Measurements from ENCODE around the gene WDR70. TPM values are rescaled to one million over a fixed set of nuclear protein-coding genes. Genes with fewer than 3 reads are reported as not detected.

Gene WDR70
- total RNA-seq, 2 donors from 2014 or later: 25.9 to 27.0 TPM

DNA sequence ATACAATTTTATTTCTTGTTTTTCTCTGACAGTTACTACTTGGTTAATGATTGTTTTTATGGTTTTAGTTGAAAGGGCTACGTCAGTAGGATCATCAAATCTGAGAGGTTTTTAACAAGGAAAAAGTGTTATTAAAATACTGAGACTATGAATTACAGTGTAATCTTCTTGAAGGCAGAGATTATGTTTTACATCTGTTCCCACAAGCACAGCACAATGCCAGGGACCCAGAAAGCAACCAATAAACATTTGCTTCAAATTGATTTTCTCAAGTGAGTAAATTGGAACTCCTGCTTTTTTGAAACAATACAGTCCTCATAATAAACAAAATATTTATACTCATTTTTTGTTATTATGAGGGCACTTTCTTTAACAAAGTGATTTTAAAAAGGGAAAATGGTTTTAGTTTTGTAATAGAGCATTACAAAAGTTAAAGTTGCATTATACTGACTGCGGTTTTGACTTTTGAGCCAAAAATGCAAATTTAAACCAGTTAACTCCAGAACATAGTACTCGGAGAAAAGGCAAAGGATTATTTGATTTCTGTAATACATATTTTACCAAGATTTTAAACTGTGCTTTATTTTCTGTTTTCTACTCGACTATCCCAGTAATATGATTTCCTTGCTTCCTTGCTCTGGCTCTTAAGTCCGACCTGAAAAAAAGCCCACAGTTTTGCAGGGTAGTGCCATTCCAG, 283.8 kb downstream of the WDR70 start:
- Histone ChIP-seq H3K4me1 (peaks cover 16% of the 10 kb centered on the region), H3K4me3 (no peak overlapping the region), H3K27me3 (no peaks in the 10 kb centered on the region), H3K9me3 (no peaks in the 10 kb centered on the region), H3K27ac (no peak overlapping the region), H3K36me3 (replicated peaks in 1 of 2; ENCODE audit: insufficient read depth in 1 of 2, low read depth in 2 of 2) (no peaks in the 10 kb centered on the region)
- intact Hi-C loops (cut with DNase I): no loop called here
- DNase-seq (no peak), ATAC-seq (no peak)
- TF ChIP-seq, protein P1, sequence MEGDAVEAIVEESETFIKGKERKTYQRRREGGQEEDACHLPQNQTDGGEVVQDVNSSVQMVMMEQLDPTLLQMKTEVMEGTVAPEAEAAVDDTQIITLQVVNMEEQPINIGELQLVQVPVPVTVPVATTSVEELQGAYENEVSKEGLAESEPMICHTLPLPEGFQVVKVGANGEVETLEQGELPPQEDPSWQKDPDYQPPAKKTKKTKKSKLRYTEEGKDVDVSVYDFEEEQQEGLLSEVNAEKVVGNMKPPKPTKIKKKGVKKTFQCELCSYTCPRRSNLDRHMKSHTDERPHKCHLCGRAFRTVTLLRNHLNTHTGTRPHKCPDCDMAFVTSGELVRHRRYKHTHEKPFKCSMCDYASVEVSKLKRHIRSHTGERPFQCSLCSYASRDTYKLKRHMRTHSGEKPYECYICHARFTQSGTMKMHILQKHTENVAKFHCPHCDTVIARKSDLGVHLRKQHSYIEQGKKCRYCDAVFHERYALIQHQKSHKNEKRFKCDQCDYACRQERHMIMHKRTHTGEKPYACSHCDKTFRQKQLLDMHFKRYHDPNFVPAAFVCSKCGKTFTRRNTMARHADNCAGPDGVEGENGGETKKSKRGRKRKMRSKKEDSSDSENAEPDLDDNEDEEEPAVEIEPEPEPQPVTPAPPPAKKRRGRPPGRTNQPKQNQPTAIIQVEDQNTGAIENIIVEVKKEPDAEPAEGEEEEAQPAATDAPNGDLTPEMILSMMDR (IDR thresholded peaks at IDR 0.05): no peak
- 77 to 86% methylated on average over 5 of the region's 5 CpGs for whole genome bisulfite sequencing, 2 donors

DNA sequence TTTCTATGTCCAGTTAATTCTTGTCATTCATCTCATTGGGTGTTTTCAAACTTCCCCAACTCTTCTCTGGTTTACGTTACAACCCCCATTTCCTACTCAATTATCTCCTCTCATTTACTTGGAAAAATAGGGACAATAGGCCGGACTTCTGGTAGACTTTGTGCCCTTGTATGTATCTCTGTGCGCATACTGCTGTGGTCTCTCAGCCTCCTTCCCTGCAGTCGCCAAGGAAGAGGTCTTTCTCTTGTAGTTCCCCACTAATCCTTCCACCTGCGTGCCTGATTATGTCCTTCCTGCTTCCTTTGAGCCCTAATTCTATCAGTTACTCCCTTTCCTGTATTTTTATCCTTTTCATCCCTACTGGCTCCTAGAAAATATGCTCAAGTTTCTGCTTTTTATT, 284.4 kb downstream of the WDR70 start:
- no peak for TF ChIP-seq POLR2A (IDR thresholded peaks at IDR 0.05)
- TF ChIP-seq, protein P1 (IDR thresholded peaks at IDR 0.05): no peak
- Histone ChIP-seq H3K4me3 (no peak overlapping the region), H3K27me3 (no peaks in the 10 kb centered on the region), H3K9me3 (no peaks in the 10 kb centered on the region), H3K27ac (no peak overlapping the region), H3K36me3 (replicated peaks in 1 of 2; ENCODE audit: insufficient read depth in 1 of 2, low read depth in 2 of 2) (no peaks in the 10 kb centered on the region), H3K4me1 (peaks cover 22% of the 10 kb centered on the region)
- ATAC-seq (no peak), DNase-seq (no peak)
- WGBS, 2 donors: 91 to 96% methylated on average over 5 of the region's 5 CpGs
- intact Hi-C loops (cut with DNase I): no loop called here

DNA sequence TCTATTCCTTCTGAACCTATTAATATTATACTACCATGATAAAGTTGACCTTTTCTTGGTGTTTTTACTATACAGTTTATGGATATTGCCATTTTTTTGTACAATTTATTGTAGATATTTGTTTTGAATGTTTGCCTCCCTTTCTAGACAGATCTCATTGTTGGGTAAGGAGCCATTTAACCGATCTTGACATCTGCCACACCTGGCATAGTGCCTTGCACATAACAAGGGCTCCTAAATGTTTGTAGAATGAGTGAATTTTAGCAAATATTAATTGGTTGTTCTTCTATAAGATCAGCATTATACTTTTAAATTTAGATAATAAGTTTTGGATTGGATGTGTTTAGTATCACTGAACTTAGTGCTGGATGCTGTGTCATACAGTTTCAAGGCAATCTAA, 285.4 kb downstream of the WDR70 start:
- intact Hi-C loops (cut with DNase I): no loop called here
- 87 to 93% methylated on average over 1 of the region's 1 CpG for WGBS, 2 donors
- no peak for ATAC-seq
- H3K4me3 ChIP-seq: no peak overlapping the region
- H3K27me3 ChIP-seq: no peaks in the 10 kb centered on the region
- H3K36me3 ChIP-seq (replicated peaks in 1 of 2; ENCODE audit: insufficient read depth in 1 of 2, low read depth in 2 of 2): no peaks in the 10 kb centered on the region
- DNase-seq: no peak
- no peaks in the 10 kb centered on the region for H3K9me3 ChIP-seq
- no peak overlapping the region for H3K27ac ChIP-seq
- TF ChIP-seq POLR2A (IDR thresholded peaks at IDR 0.05): no peak
- TF ChIP-seq, protein P1 (IDR thresholded peaks at IDR 0.05): no peak
- peaks cover 26% of the 10 kb centered on the region for H3K4me1 ChIP-seq

DNA sequence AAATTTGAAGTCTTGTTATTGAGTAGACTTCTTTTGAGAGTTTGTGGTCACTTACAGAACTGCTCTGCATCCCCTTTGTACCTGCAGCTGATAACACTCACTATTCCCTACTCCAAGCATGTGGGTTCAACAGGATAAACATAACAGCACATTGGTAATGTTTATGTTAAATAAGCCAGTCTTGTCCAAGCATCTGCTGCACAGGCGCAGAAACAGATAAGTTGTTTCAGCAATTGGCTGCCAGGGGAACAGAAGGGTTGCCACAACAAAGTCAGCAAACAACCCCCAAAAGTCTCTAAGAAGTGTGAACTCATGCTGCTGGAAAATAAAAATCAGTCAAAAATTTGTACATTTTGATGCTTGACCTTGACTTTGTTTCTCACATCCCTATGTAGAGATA, 286.2 kb downstream of the WDR70 start:
- DNase-seq (peak in 1 of 4 donors; percentile 15), ATAC-seq (no peak)
- WGBS, 2 donors: 72 to 76% methylated on average over 1 of the region's 1 CpG
- H3K4me3 ChIP-seq: no peak overlapping the region
- H3K27ac ChIP-seq: no peak overlapping the region
- no peaks in the 10 kb centered on the region for H3K9me3 ChIP-seq
- H3K27me3 ChIP-seq: no peaks in the 10 kb centered on the region
- H3K36me3 ChIP-seq (replicated peaks in 1 of 2; ENCODE audit: insufficient read depth in 1 of 2, low read depth in 2 of 2): no peaks in the 10 kb centered on the region
- TF ChIP-seq POLR2A (IDR thresholded peaks at IDR 0.05): no peak
- TF ChIP-seq, protein P1 (IDR thresholded peaks at IDR 0.05): no peak
- intact Hi-C loops (cut with DNase I): no loop called here
- peaks cover 26% of the 10 kb centered on the region for H3K4me1 ChIP-seq

DNA sequence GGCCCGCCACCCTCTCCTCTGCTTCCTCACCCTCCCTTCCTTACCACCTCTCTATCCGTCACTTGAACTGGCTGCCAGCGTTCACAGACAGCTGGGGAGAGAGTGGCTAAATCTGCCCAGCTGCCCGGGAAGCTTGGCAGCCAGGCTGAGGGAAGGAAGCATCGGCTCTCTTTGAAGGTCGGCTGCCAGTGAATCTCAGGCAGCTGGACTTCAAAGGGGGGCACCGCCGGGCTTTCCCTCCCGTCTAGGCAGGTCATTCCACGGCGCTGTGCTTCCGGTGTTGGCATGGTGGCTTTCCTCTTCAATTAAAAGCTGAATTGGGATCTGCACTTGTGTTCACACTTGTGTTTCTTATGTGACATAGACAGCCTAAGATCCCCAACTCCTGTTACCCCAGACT, 286.8 kb downstream of the WDR70 start:
- H3K9me3 ChIP-seq: no peaks in the 10 kb centered on the region
- H3K27me3 ChIP-seq: no peaks in the 10 kb centered on the region
- no peaks in the 10 kb centered on the region for H3K36me3 ChIP-seq (replicated peaks in 1 of 2; ENCODE audit: insufficient read depth in 1 of 2, low read depth in 2 of 2)
- no peak for TF ChIP-seq POLR2A (IDR thresholded peaks at IDR 0.05)
- TF ChIP-seq, protein P1 (IDR thresholded peaks at IDR 0.05): no peak
- 39 to 45% methylated on average over 12 of the region's 12 CpGs for WGBS, 2 donors
- intact Hi-C loops (cut with DNase I): no loop called here
- peak overlapping the region in 1 of 4 donors; percentile 3 for H3K27ac ChIP-seq
- ATAC-seq: peak; percentile 67
- peak; percentile 62 to 86 (median 76) for DNase-seq
- no peak overlapping the region for H3K4me3 ChIP-seq
- H3K4me1 ChIP-seq: peaks cover 26% of the 10 kb centered on the region
